DMS53 (cell line): ENCODE data around the gene ZIC5.
A peak's percentile ranks its signal among the peaks of the same experiment; 100 is the strongest.

ENCODE experiments used
- DNase-seq: peaks from one replicate; lab custom pipeline; 2025; lab: John Stamatoyannopoulos, UW

ZIC5 gene

DNA sequence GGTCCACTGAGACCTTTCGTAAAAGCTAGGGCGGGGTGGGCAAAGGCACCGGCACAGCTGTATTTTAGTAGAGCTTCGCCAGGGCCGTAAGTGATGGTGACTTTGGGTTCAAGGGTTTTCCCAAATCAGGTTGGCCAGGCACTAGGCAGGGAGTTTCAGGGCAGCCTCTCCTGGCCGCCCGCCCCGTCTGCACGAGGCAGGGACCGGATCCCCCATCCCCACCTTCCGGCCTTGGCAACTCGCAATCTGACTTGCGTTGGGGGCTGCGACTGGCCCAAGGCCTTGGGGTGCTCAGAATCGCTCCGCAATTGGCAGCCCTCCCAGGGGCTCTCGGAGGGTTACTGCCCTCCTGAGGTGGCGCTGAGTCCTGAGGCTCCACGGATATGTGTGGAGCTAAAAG is 4.1 kb upstream of the ZIC5 start:
- no peak for DNase-seq

- DNase-seq: no peak
Observed at GRCh38 chr13:99974939-99975561, 3.5 kb upstream of the ZIC5 start.

DNA sequence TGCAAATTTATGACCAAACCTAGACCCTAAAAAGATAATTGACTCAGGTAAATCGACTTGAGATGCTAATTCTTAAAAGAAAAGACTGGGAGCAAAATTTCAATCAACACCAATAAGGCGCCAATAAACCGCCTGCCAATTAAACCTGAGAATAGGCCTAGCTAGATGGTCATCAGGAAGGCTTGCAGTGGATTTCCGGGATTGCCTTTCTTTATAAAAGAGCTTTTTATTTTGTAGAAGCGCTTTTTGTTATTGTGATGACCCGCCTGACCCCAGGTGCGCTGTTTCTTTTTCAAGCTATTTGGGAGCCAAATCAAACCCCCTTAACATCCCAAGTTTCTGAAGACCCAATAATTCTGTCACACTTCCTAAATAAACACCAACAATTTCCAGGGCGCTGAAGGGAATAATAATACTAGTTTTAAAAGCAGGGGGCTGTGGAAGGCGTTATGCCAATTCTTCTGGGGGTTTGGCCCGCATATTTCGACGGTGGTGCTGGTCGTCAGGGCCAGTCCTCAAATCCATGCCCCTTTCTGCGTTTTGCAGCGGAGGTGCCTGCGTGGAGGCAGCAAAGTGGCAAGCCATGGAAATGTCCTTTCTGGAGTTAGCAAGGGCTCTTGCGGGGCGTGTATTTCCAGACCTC is 2.9 kb upstream of the ZIC5 start:
- no peak for DNase-seq

DNA sequence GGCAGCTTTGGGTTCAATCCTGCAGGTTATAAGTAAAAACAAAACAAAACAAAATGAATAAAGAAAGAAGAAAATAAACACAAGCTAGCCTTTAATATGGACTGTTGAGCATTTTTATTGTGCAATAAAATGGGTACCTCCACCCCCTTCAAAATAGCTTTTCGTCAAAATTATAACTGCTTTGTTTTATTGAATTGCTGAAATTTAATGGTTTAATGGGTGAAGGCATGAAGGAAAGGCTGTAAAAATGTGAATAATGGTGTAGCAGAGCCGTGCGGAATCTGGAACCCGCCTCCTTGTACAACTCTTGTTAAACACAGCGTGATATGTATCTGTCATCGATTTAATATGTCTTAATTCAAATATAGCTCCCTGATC is 2.2 kb upstream of the ZIC5 start:
- DNase-seq: no peak

DNA sequence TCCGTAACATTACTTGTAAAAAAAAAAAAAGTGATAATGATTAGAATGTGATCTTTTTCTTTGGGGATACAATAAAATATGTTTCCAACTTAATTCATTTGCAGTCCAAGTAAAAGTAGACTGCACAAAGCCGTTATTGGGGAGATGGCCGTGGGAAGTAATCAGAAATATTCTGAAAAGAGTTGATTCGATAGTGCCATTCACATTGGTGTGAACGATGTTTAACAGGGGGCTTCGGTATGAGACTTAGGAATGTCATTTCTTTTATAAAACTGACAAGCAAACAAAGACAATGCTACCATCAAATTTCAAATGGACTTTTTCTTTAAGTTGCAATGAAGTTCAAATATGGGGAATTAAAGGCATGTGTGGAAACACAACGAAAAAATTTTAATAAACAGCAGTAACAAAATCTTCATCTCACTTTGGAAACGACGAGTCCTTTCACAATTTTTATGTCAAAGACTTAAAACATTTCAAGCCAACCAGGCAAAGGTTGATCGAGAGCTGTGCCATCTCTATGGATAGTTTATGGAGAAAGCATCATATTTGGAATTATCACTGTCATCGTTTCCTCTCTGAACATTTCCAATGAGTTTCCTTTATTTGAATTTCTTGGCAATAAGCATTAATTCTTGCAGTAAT is 1.7 kb upstream of the ZIC5 start:
- no peak for DNase-seq

DNA sequence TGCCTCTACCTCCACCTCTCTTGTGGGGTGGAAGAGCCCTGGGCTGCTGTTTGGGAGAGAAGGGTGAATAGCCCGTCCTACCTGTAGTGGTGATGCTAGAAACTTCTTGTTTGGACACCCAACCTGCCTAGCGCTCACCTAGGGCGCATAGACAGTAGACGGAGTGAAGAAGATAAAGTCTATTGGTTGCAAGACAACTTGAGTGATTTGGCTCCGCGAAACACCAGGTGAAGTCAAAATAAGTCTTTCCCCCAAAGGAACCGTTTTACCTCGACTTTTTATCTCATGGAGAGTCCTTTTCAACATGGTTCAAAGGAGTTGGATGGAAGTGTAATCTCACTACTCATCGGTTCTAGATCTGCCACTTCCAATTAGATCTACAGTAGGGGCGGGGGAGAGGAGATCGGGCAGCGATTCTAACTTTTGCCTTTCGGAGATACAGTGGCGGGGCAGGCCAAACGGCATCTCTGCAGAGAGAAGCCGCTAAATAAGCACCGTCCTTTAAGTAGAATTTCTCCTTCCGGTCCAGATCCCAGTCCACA is 694 bp upstream of the ZIC5 start:
- no peak for DNase-seq

- DNase-seq: peak; percentile 40
Observed at GRCh38 chr13:99970651-99971575, 654 bp downstream of the ZIC5 start.

GRCh38 chr13:99969919-99970650 is 1.5 kb downstream of the ZIC5 start:
- DNase-seq: peak; percentile 40

DNA sequence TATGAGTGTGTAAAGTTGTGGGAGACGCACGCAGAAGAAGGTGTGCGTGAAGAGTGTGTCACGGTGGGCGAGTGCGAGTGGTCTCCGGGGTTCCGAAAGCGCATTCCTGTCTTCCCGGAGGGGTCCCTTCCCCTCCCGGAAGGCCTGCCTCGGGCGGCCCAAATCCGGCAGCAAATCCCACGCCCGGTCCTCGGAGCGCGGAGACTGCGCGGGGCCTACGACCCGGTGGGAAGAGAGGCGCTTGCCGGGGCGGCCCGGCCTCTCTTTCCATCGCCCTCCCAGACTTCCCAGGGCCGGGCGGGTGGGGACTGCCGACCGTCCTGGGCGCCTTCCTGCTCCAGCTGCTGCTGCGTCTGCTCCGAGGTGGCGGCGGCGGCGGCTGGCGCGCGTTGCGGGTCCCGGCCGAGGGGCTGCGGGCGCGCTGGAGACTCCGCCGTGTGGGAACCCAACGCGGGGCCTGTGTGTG is 2.1 kb downstream of the ZIC5 start:
- peak; percentile 22 for DNase-seq

DNA sequence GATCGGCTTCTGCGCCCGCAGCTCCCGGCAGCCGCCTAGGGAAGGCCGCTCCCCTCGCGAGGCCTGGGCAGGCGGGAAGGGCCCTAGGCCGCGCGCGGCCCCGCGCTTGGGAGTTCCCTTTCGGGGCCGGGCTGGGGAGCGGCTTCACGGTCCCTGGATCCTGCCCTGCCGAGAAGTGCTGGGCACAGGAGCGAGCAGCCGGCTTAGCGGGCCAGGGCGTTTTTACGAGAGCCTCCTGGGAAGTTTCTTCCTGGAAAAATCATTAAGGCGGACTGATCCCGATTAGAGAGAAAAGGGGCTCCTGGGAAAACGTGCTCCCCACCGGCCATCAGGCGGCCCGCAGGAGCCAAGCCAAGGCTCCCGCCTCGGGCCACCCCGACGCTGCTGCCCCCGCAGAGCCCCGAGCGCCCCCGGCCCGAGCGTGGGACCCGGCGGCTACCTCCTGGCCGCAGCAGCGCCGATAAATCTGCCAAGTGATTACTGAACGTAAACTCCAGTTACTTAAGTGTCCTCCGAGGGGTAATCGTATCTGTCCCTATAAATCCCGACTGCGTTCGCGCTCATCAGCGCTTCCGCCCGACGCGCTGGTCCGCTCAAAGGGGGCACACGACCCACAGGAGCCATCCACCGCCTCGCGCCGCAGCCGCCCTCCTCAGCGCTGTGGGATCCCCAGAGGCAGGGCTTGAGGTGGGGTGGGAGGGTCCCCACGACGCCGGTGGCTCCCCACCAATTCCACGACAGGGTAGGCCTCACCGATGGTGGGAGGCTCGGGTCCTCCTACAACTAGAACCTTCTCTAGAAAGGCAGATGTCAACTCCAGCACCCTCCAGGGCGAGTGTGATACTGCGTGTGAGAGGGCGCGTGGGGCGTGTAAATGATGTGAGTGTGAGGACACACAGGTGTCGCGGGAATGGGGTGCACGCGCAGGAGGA is 2.8 kb downstream of the ZIC5 start:
- peak; percentile 47 for DNase-seq

- DNase-seq: no peak
Observed at GRCh38 chr13:99967869-99968520, 3.6 kb downstream of the ZIC5 start.

- no peak for DNase-seq
Observed at GRCh38 chr13:99967498-99967868, 4.1 kb downstream of the ZIC5 start.

- DNase-seq: no peak
Observed at GRCh38 chr13:99966064-99966805, 5.3 kb downstream of the ZIC5 start.

DNA sequence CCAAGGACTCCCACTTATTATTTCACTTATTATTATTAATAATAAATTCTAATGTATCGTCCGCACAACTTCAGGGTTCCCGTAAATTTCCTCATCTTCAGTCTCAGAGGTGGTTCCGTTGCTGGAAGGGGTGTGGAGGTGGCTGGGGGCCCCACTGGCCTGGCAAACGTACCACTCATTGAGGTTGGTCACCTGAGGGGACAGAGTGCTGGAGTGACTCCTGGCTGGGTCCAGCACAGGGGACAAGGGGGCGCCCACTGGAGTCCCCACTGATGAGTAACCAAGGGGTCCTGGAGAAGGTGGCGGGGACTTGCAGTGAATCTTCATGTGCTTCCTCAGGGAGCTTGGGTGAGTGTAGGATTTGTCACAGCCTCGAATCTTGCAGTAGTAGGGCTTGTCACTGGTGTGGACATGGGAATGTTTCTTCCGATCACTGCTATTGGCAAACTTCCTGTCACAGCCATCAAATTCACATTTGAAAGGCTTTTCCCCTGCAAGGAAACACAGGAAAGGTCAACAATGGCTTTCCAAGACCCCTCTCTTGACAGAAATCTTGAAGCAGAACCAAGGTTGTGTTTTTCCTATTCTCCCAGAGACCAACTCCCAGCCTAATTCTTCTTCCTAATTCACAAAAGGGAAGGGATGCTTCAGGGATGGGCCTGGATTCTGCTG is 6.1 kb downstream of the ZIC5 start:
- DNase-seq: no peak

DNA sequence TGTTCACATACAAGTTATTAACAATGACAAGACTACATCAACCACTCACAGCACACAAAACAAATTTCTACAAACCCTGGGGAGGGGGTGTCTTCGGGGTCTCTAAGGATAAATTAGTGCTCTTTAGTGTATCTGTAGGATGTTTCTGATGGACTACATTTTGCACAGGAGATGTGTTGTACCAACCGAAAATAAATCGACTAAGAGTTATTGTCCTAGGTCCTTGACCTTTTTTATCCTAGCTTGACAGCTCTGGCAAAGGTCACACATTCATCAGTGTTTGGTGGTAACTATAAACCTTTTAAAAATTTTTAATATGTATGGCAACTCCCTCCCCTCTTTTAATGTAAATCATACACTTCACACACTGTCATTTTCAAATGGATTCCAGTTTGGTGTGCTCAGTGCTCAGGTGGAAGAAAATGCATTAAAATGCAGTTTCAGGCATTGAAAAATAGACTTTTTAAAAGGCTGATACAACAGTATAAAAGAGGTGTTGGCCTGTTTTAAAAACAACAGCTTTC is 7.7 kb downstream of the ZIC5 start:
- DNase-seq: no peak

GRCh38 chr13:99962242-99962641 is 9.3 kb downstream of the ZIC5 start:
- no peak for DNase-seq

DNA sequence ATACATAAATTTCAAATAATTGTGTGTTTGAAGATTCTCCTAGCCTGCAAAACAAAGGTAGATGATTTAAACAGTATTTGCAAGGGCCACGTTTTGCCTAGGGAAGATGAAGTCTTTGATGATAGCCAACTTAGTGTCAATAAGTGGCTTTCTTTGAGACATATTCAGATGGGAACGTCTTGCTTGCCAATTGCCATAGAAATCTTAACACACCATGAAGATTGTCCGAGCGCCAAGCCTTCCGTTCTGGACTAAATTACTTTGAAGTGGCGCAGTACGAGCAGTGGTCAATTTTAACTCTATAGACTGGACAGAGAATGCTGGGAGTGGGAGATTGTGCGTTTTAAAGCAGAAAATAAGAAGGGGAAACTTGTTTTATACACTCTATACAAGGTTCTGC is 9.9 kb downstream of the ZIC5 start:
- no peak for DNase-seq

GRCh38 chr13:99960663-99961311 is 10.8 kb downstream of the ZIC5 start:
- DNase-seq: no peak
